Right renal cortex interstitium (tissue), 3 donors: ENCODE data around the gene KCTD21. TPM values are rescaled to one million over a fixed set of nuclear protein-coding genes. Genes with fewer than 3 reads are reported as not detected.

Experiments
- DNase-seq, 3 donors: peaks; one replicate each; pipeline ENCODE4 v3.0.0-alpha.2; 2013; ENCODE audit warnings: low read depth in 3 of 3, low spot score in 2 of 3
- polyA plus RNA-seq, 3 donors: library from polyadenylated mRNA; unstranded; fragments of 120-200 nt; gene quantifications; one replicate each; pipeline ENCODE4 v1.2.1, GENCODE V29; 2013; ENCODE audit not compliant: insufficient read length in 3 of 3

The KCTD21 gene
- polyA plus RNA-seq, 3 donors: 6.9 to 11.5 (median 9.0) TPM

DNA sequence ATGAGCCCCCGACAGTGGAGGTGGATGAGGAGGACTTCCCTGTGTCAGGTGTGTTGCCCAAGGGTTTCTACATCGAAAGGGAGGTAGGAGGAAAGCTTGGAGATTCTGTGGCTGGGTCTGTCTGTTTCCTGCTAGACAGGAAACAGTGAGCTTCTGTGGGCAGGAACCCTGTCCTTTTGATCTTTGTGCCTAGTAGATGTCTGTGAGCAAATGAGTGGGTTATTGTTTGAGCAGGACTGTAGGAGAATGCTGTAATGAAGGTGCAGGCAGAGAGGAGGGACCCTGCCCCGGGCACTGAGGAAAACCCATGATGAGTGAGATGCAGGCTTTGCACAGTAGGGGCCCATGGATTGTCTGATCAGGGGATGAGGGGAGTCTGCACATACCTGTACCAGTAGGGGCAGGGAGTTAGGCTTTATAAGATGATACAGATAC, 14.3 kb upstream of the KCTD21 start:
- DNase-seq: no peak

DNA sequence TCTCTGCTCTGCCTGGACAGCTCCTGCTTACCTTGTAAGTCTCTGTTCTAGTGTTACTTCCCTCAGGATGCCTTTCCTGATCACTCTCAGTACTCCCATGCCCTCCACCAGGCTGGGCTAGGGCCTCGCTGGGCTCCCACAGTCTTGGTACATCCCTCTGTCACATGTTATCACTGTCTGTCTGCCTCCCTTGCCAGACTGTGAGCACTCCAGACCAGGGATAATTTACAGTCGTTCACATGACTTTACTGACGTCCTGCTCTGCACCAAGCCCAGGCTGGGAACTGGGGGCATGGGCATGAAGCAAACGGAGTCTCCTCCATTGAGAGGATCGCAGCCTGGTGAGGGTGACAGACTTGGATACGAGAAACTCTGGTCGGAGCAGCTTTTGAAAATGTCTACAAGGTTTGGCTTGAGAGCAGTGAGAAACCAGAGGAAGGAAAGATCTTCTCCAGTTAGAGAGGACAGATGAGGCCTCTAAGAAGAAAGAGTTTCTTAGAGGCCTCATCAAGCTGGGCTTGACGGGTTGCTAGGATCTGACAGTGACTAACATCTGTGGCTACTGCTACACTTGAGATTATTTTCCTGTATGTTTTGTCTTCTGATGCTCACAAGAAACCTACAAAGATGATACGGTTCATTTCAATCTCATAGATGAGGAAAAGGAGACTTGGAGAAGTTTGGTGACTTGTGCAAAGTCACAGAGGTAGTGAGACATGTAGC, 12.8 kb upstream of the KCTD21 start:
- DNase-seq: no peak

DNA sequence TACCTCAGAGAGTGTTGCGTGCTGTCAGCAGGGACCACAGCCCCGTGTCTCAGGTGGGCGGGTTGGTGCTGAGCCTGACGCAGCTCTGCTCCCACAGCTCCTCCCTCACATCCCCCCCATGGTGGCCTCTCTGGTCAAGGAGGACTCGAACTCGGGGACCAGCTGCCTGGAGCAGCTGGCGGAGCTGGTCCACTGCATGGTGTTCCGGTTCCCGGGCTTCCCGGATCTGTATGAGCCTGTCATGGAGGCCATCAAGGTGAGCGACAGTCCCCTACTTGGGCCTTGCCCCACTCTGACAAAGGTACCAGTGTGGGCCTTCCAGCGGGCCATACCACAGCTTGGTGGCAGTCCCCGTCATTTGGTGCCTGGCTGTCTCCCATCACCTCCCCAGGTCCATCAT, 12.1 kb upstream of the KCTD21 start:
- DNase-seq: no peak

DNA sequence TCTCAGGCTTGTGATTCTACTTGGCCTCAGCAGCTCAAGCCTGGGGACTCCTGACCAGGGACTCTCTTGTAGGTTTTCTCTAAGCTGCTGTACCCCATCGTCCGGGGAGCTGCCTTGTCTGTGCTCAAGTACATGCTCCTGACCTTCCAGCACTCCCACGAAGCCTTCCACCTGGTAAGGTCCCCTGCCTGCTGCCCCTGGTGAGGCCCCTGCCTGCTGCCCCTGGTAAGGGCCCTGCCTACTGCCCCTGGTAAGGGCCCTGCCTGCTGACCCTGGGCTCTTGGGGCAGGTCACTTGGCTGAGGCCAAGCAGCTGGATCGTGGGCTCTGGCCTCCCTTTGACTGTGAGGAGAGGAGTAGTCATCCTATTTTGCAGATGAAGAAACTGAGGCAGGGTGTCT, 11.6 kb upstream of the KCTD21 start:
- no peak for DNase-seq

DNA sequence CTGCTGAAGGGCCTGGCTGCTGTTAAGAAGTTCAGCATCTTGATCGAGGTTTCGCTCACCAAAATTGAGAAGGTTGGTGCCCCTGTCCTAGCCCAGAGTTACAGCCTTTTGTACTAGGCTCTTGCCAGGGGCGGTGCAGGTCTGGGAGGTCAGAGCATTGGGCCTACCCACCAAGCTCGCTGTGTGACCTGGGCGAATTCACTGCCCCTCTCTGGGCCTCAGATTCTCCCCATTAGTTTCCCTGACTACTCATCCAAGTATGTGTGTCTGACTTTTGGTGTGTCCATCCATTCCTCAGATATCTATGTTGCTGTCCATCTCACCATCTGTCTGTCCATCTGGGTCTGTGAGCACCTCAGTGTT, 11.2 kb upstream of the KCTD21 start:
- DNase-seq: no peak

DNA sequence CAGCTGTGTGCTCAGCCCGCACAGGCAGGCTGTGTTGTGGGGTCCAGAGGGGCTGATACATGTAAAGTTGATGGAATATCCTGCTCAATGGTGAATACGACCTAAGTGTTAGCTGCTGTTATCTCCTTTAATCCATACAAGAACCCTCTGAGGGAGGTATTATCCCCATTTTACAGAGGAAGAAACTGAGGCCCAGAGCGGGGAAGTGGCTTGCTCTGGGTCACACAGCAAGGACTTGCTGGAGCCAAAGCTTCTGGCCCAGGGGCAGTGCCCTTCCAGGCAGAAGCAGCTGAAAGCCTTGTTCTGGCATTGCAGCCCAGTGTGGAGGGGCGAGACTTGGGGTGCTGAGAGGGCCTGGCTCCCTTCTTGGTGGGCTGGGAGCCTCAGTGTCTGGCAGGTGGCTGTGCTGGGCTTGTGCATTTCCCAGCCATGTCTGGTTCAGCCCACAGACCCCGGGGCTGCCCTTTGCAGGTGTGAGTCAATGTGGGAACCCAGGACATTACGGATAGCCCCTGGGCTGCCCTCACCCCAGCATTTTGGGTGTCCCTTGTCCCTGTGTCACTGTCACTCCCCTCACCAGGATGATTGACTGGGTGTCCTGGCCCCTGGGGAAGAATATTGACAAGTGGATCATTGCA, 10.7 kb upstream of the KCTD21 start:
- DNase-seq: no peak

DNA sequence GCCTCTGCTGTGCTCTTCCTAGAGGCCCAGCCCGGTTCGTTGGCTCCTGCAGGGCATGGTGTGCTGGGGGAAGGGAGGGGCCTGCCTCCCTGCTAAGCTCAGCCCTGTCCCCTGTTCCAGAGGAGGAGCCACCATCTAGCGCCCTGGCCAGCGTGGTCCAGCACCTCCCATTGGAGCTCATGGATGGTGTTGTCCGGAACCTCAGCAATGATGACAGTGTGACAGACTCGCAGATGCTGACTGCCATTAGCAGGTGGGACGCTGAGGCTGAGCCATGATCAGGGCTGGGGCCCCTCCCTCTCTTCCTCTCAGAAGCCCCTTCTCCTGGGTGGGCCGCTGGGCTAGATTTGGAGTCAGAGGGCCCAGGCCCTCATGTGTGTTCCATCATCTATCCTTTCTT, 9.4 kb upstream of the KCTD21 start:
- DNase-seq: no peak

DNA sequence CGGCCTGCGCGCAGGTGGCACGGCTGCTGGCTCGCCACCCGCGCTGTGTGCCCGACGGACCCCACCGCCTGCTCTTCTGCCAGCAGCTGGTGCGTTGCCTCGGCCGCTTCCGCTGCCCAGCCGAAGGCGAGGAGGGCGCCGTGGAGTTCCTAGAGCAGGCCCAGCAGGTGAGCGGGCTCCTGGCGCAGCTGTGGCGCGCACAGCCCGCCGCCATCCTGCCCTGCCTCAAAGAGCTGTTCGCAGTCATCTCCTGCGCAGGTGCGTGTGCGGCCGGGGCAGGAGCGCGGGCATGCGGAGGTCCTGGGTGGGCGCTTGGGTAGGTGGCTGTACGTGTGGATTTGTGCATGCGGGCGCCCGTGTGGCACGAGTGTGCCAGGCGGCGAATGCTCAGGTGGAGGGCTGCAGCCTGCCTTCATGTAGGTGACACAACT, 8.2 kb upstream of the KCTD21 start:
- DNase-seq: no peak

DNA sequence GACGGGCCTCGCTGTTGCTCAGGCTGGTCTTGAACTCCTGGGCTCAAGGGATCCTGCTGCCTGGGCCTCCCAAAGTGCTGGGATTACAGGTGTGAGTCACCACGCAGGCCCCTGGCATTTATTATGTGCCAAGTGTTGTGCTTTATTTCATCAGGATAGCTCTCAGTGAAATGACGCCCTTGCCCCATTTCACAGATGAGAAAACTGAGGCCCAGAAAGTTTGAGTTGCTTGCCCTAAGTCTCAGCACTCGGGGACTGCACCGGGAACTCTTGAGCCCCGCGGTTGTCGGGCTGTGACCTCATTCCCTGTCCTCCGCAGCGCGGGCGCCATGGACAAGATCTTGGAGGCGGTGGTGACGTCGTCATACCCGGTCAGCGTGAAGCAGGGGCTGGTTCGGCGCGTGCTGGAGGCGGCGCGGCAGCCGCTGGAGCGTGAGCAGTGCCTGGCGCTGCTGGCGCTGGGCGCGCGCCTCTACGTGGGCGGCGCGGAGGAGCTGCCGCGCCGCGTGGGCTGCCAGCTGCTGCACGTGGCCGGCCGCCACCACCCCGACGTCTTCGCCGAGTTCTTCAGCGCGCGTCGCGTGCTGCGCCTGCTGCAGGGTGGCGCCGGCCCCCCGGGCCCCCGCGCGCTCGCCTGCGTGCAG, 7.6 kb upstream of the KCTD21 start:
- no peak for DNase-seq

DNA sequence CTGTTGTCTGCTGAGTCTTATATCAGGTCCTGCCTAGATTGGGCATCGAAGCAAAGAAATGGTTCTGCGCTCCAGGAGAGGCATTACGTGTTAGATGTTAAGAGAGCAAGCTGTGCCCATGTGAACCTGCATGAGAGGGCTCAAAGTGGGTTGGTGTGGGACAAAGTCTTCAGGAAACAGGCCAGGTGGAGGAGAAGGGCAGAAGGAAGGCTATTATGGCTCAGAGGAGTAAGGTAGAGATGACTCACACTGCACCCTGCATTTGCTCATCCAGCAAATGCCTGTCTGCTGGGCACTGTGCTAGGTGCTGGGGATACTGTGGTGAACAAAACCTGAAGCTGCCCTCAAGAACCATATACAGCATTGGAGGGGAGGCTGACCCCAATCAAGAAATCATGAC, 6.1 kb upstream of the KCTD21 start:
- no peak for DNase-seq

DNA sequence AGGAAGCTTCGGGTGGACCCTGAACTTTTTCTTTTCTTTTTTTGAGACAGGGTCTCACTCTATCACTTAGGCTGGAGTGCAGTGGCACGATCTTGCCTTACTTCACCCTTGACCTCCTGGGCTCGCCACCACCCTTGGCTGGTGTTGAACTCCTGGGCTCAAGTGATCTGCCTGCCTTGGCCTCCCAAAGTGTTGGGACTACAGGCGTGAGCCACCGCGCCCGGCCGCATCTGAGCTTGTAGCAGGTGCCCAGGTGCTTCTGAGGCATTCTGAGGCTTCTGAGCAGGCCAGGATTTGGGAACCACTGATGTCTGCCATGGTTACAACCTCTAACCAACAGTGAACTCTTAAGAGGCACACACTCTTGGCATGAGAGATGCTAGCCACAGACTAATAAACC, 5.4 kb upstream of the KCTD21 start:
- no peak for DNase-seq

DNA sequence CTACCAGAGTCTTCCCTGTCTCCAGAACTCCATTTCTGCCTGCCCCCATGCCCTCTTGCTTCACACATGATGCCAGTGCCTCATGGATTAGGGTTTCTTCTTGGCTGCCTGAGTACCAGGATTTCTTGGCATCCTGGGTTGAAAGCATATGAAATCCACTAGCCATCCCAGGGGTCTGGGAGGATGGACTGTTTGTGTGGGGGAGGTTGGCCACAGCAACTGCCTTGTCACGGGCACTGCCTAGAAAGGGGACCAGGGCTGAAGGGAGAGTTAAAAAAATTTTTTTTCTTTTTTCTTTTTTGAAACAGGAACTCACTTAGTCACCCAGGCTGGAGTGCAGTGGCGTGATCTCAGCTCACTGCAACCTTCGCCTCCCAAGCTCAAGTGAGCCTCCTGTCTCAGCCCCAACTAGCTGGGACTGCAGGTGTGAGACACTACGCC, 4.5 kb upstream of the KCTD21 start:
- no peak for DNase-seq

DNA sequence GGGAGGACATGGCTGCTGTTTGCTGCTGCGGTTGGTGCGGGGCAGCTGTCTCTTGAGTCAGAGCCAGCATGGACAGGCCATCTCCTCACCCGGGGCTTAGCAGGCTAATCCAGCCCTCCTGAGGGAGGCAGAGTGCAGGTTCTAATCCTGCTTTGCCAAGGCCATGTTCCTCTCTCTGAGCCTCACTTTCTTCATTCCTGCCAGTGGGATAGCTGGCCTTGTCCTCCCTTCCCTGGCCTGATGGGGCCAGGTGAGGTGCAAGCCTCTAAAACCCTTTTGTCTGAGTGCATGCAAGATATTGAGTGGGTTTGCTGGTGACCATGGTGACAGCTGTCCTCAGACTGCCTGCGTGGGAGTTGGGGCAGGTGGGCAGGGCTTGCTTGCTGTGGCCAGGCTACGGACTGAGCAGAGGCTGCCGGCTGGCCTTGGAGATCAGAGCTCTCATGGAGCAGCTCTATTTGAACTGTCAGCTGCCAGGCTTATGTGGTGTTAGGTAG, 3.8 kb upstream of the KCTD21 start:
- no peak for DNase-seq

DNA sequence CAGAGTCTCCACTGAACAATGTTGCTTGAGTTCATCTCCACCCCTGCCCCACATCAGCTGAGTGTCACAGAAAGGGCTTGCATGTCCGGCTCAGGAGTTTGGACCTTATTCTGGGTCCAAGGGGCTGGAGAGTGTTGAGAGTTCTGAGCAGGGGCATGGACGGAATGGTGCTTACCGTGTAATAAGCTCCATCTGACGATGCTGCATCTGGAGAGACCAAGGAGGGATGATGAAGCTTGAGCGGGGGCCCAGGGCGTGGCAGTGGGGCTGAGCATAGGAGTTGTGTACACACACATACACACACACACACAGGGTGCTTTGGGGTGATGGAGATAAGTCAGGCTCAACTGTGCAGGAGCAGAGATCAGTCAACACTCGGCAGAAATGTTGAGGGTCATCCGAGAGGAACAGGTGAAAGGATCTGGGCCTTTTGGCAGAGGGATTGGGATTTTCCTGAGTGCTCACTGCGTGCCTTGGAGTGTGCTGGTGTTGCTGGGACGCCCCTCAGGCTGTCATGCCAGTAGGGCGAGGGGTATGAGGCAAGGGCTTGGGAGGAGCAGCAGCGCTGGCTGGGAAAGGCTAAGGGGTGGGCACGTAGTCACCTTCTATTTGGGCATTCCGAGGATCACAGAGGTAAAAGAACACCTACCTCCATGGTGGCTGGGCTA, 2.6 kb upstream of the KCTD21 start:
- DNase-seq: no peak

DNA sequence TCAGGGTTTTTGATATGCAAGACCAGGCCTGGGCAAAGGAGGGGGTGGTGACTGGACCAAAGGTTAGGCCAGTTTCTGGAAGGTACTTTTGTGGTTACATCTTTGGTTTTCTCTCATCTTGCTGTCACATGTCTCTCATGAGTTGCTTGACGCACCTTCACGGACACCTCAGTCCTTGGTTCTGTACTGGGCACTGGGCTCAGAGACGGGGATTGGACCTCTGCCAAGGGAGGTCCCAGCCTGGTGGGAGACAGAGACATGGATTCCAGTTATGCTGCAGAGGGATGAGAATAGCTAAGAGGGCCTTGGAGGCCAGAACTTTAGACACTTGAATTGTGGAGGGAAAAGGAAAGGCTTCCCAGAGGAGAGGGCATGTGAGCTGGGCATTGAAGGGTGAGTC, 1.9 kb upstream of the KCTD21 start:
- DNase-seq: no peak

DNA sequence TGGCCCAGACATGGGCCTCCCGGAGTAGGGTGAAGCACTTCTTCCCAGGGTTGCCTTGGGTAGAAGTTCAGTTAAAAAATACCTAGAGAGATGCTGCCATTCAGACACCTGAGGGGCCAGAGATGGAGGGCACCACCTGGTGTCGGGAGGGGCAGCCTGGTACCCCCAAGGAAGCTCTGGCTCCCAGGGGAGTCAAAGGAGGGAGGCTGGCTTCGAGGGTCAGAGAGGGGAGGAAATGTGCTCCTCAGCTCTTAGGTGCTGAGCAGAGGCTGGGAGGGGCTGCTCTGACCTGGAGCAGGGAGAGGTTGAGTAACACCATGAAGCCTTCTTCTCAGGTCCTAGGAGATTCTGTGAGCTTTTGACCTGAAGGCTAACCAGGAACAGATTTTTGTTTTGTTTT, 1.4 kb upstream of the KCTD21 start:
- no peak for DNase-seq

DNA sequence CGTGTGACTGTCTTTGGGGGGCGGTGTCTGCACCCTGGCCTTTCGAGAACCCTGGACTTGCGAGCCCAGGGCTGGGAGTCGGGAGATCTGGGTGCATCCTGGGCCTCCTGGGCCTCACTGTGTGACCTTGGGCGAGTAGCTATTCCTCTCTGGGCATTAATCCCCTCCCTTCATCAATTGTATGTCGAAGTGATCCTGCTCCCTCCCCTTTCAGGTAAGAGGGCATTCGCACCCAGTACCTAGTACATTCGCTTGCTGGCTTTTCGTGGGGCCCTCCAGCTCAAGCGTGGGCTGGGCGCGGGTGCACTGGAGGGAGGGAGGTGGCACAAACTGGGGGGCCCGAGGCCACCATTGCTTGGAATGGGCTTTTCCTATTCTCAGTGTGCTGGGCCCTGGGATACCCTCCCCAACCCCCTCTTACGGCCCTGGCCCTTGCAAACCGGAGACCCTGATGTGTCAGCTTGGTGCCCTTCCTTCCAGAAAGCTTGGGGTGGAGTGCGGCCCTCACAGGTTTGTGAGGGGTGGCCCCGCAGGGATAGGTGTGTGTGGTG, 823 bp upstream of the KCTD21 start:
- DNase-seq: no peak

DNA sequence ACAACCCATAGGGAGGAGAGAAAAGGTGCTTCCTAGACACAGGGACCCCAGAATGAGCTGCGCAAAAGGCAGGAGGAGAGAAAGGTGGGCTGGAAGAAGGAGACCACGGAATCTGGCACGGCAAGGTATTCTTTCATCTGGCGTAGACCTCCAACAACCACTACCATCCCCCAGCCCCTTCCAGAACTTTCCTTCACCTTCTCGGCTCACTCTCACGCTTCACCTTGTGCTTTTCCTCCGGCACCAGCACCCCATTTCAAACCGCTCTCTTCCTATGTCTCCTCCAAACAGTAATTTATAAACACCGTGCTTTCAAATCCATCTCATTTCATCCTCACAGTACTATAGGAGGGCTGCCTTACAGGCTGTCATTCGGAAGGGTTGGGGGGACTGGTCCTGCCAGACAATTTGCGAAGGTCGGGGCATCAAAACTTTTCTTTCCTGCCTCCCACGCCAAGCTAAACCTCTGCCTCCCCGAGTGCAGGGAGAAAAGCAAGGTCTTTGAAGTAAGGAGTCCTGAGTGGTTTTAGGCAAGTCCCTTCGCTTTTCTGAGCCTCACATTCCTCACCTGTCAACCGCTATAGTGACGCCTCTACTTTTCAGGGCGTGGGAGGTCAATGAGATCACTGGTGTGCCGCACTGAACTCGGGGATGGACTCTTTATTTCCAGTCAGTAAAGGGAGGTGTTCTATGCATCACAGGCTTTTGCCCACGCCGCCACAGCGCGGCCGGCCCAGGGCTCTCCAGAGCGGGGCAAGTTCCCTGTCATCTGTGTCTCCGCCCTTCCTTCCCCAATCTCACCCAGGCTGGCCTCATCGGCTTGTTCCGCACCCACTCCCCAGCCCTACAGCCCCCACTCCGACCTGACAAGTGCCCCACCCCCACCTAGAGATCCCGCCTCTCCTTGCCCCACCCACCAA, 800 bp downstream of the KCTD21 start:
- DNase-seq: no peak

DNA sequence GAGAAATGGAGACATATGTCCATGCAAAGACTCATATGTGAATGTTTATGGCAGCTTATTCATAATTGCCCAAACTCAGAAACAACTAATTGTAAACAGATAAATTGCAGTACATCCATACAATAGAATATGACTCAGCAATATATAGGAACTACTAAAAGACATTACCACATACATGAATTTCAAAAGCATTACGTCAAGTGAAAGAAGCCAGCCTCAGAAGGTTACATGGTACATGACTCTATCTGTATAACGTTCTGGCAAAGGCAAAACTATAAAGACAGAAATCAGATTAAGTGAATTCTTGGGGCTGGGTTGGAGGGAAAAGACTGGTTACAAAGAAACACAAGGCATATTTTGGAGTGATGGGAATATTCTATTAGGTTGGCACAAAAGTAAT, 7.2 kb downstream of the KCTD21 start:
- no peak for DNase-seq

DNA sequence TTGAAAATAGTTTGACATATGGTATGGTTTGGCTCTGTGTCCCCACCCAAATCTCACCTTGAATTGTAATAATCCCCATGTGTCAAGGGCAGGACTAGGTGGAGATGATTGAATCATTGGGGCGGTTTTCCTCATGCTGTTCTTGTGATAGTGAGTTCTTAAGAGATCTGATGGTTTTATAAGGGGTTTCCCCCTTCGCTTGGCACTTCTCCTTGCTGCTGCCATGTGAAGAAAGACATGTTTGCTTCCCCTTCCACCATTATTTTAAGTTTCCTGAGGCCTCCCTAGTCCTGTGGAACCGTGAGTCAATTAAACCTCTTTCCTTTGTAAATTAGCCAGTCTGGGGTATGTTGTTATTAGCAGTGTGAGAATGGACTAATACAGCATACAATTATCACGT, 7.7 kb downstream of the KCTD21 start:
- DNase-seq: no peak
